Breast epithelium (tissue), 3 donors: Measurements from ENCODE around the gene RPSA.

ENCODE experiments used
- POLR2A ChIP-seq: fragments of 450-650 bp; IDR thresholded peaks from one replicate; pipeline ENCODE4 v1.6.1; 2016; ENCODE audit warnings: antibody characterized with exemption, mild to moderate bottlenecking, moderate library complexity
- POLR2AphosphoS5 ChIP-seq, 3 donors: sonication (generic); formaldehyde crosslinking; IDR thresholded peaks; one replicate each; pipeline ENCODE4 v1.6.1; 2017; ENCODE audit warnings: antibody characterized with exemption in 3 of 3
- TF ChIP-seq, protein P1 (sequence below), 3 donors: fragments of 450-650 bp; IDR thresholded peaks; one replicate each; pipeline ENCODE4 v1.5.1; 2016 to 2017; ENCODE audit warnings: antibody characterized with exemption in 3 of 3, mild to moderate bottlenecking in 3 of 3, moderate library complexity in 3 of 3

DNA sequence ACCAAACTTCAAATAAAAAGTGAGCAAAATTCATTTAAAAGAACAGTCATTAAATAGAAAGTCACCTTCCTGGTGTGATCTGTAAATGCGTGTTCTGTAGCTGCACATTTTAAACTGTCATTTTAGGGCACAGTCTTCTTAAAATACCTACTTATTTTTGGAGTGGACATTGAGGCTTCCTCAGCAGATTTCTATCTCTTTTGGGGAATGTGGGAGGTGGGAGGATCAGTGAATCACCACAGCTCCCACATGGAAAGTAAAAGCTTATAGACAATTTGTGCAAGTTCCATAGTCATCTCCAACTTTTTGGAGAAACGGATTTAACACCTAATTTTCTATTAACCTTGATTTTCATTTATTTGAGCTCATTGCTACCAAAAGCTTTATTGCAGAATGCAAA, 39.9 kb downstream of the RPSA start:
- TF ChIP-seq POLR2AphosphoS5 (IDR thresholded peaks at IDR 0.05) (no peak), POLR2A (no peak)
- TF ChIP-seq, protein P1, sequence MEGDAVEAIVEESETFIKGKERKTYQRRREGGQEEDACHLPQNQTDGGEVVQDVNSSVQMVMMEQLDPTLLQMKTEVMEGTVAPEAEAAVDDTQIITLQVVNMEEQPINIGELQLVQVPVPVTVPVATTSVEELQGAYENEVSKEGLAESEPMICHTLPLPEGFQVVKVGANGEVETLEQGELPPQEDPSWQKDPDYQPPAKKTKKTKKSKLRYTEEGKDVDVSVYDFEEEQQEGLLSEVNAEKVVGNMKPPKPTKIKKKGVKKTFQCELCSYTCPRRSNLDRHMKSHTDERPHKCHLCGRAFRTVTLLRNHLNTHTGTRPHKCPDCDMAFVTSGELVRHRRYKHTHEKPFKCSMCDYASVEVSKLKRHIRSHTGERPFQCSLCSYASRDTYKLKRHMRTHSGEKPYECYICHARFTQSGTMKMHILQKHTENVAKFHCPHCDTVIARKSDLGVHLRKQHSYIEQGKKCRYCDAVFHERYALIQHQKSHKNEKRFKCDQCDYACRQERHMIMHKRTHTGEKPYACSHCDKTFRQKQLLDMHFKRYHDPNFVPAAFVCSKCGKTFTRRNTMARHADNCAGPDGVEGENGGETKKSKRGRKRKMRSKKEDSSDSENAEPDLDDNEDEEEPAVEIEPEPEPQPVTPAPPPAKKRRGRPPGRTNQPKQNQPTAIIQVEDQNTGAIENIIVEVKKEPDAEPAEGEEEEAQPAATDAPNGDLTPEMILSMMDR (IDR thresholded peaks at IDR 0.05) = no peak
